H1 (cell line): Measurements from ENCODE around the gene RHOU. TPM values are rescaled to one million over a fixed set of nuclear protein-coding genes. Genes with fewer than 3 reads are reported as not detected.

Source experiments
- CTCF ChIA-PET: fragments of 300-600 bp; sonication (Branson Sonifier 250); formaldehyde crosslinking; loops from one replicate; lab custom pipeline; 2021; ENCODE audit not compliant: partially characterized antibody; lab: Charles Lee
- POLR2A ChIA-PET: fragments of 300-600 bp; sonication (Branson Sonifier 250); formaldehyde crosslinking; loops from one replicate; lab custom pipeline; 2021; ENCODE audit warnings: inconsistent platforms; ENCODE audit not compliant: partially characterized antibody; lab: Charles Lee
- DNase-seq, 2 experiments: peaks; one replicate each; pipeline versions ENCODE4 v3.0.0 to v3.0.0-alpha.2; 2010 to 2022; ENCODE audit warnings: low spot score in 2 of 2, low read depth in 1 of 2, mixed read lengths in 1 of 2
- FAIRE-seq: peaks from 2 replicates; lab custom pipeline; 2011; peaks lifted over from hg19 to GRCh38; lab: Jason Lieb, UNC
- H2AFZ ChIP-seq: 2 replicates; pipeline ENCODE4 v1.8.1; 2012; ENCODE audit warnings: low read length, inconsistent platforms
- H2AK5ac ChIP-seq: 2 replicates; pipeline ENCODE4 v1.6.1; 2013; ENCODE audit warnings: low read depth, low read length
- H2BK120ac ChIP-seq: replicated peaks from 2 replicates; pipeline ENCODE3; 2013; ENCODE audit warnings: low read depth, low read length, inconsistent platforms
- H2BK12ac ChIP-seq: 2 replicates; pipeline ENCODE4 v1.6.1; 2013; ENCODE audit warnings: low read depth, low read length
- H2BK15ac ChIP-seq: 2 replicates; pipeline ENCODE4 v1.6.1; 2013; ENCODE audit warnings: low read length
- H2BK20ac ChIP-seq: 2 replicates; pipeline ENCODE4 v1.6.1; 2013; ENCODE audit warnings: low read length
- H2BK5ac ChIP-seq: 2 replicates; pipeline ENCODE4 v1.6.1; 2013; ENCODE audit warnings: low read depth, low read length
- H3K14ac ChIP-seq: 2 replicates; pipeline ENCODE4 v1.6.1; 2013; ENCODE audit warnings: inconsistent platforms; ENCODE audit not compliant: insufficient read length
- H3K18ac ChIP-seq: 2 replicates; pipeline ENCODE4 v1.6.1; 2013; ENCODE audit warnings: low read length; ENCODE audit errors: extremely low read depth
- H3K23ac ChIP-seq: 2 replicates; pipeline ENCODE4 v1.6.1; 2013; ENCODE audit warnings: inconsistent platforms; ENCODE audit not compliant: insufficient read length
- H3K23me2 ChIP-seq: 2 replicates; pipeline ENCODE4 v1.6.1; 2013; ENCODE audit warnings: low read depth, low read length
- H3K27ac ChIP-seq: 2 replicates; pipeline ENCODE4 v1.6.1; 2011; ENCODE audit warnings: low read depth, low read length, inconsistent platforms
- H3K27me3 ChIP-seq, 4 experiments: replicated peaks in 1 of 4; 1 replicate in 1 of 4; 2 replicates in 3 of 4; pipeline versions ENCODE4 v1.6.1 to v1.8.1; 2011 to 2013; ENCODE audit warnings: low read length in 3 of 4, mild to moderate bottlenecking in 3 of 4, inconsistent platforms in 2 of 4, mixed read lengths in 2 of 4, moderate library complexity in 1 of 4; ENCODE audit not compliant: control insufficient read depth in 3 of 4, insufficient read depth in 3 of 4; ENCODE audit errors: extremely low read depth in 1 of 4
- H3K36me3 ChIP-seq, 4 experiments: 2 replicates each; pipeline versions ENCODE4 v1.6.1 to v1.8.1; 2011 to 2013; ENCODE audit warnings: mild to moderate bottlenecking in 4 of 4, low read length in 3 of 4, moderate library complexity in 2 of 4, control low read depth in 1 of 4, inconsistent platforms in 1 of 4; ENCODE audit not compliant: insufficient read depth in 4 of 4, control insufficient read depth in 2 of 4
- H3K4ac ChIP-seq: replicated peaks from 2 replicates; pipeline ENCODE3; 2013; ENCODE audit warnings: low read length, low read depth, mixed read lengths, inconsistent platforms; ENCODE audit not compliant: insufficient read length
- H3K4me1 ChIP-seq, 4 experiments: replicated peaks in 1 of 4; 1 replicate in 1 of 4; 2 replicates in 3 of 4; pipeline versions ENCODE4 v1.6.1 to v1.8.1; 2011 to 2013; ENCODE audit warnings: low read length in 3 of 4, inconsistent platforms in 2 of 4, mixed read lengths in 1 of 4; ENCODE audit not compliant: insufficient read depth in 4 of 4, control insufficient read depth in 3 of 4
- H3K4me2 ChIP-seq, 2 experiments: 2 replicates each; pipeline versions ENCODE4 v1.6.1 to v1.8.1; 2011 to 2013; ENCODE audit warnings: low read depth in 2 of 2, low read length in 2 of 2, control low read depth in 1 of 2, inconsistent platforms in 1 of 2, mild to moderate bottlenecking in 1 of 2; ENCODE audit not compliant: insufficient read depth in 1 of 2
- H3K4me3 ChIP-seq, 4 experiments: fragments of 200-600, 300-600 bp in 1 of 4; sonication (generic), shearing (Covaris generic), sonication (Bioruptor Twin) in 1 of 4; 2 replicates each; pipeline versions ENCODE4 v1.5.1 to v1.8.1; 2011 to 2016; ENCODE audit warnings: low read length in 4 of 4, low read depth in 3 of 4, control low read depth in 2 of 4, inconsistent platforms in 2 of 4, mild to moderate bottlenecking in 2 of 4, mixed read lengths in 1 of 4, moderate library complexity in 1 of 4; ENCODE audit not compliant: insufficient read depth in 2 of 4; ENCODE audit errors: extremely low read depth in 1 of 4
- H3K56ac ChIP-seq: replicated peaks from 2 replicates; pipeline ENCODE3; 2013; ENCODE audit warnings: low read depth, mild to moderate bottlenecking, mixed read lengths, low read length, inconsistent platforms; ENCODE audit not compliant: insufficient read length
- H3K79me1 ChIP-seq: 2 replicates; pipeline ENCODE4 v1.6.1; 2013; ENCODE audit warnings: low read depth, low read length, control low read depth
- H3K79me2 ChIP-seq, 2 experiments: 2 replicates each; pipeline versions ENCODE4 v1.6.1 to v1.8.1; 2012 to 2013; ENCODE audit warnings: low read length in 2 of 2, mild to moderate bottlenecking in 2 of 2, inconsistent platforms in 1 of 2; ENCODE audit not compliant: insufficient read depth in 2 of 2, control insufficient read depth in 1 of 2
- H3K9ac ChIP-seq, 4 experiments: replicated peaks in 1 of 4; 1 replicate in 1 of 4; 2 replicates in 3 of 4; pipeline versions ENCODE4 v1.6.1 to v1.8.1; 2011 to 2013; ENCODE audit warnings: low read depth in 3 of 4, low read length in 3 of 4, control low read depth in 2 of 4, mild to moderate bottlenecking in 2 of 4, moderate library complexity in 2 of 4, inconsistent platforms in 1 of 4; ENCODE audit errors: extremely low read depth in 1 of 4
- H3K9me3 ChIP-seq, 2 experiments: 2 replicates each; pipeline versions ENCODE4 v1.6.1 to v1.8.1; 2012 to 2013; ENCODE audit warnings: mild to moderate bottlenecking in 2 of 2, moderate library complexity in 2 of 2, control low read depth in 1 of 2, inconsistent platforms in 1 of 2, low read depth in 1 of 2, low read length in 1 of 2, mixed read lengths in 1 of 2; ENCODE audit not compliant: insufficient read depth in 2 of 2
- H4K20me1 ChIP-seq, 2 experiments: replicated peaks in 1 of 2; 2 replicates each; pipeline versions ENCODE3 to v1.8.1; 2011 to 2013; ENCODE audit warnings: inconsistent platforms in 2 of 2, low read length in 2 of 2, mild to moderate bottlenecking in 1 of 2; ENCODE audit not compliant: insufficient read depth in 2 of 2, control insufficient read depth in 1 of 2
- H4K5ac ChIP-seq: 2 replicates; pipeline ENCODE4 v1.6.1; 2013; ENCODE audit warnings: low read length, low read depth, mixed read lengths, inconsistent platforms; ENCODE audit not compliant: insufficient read length
- H4K8ac ChIP-seq: 2 replicates; pipeline ENCODE4 v1.8.0; 2013; ENCODE audit warnings: mild to moderate bottlenecking, moderate library complexity, low read length, inconsistent platforms; ENCODE audit not compliant: insufficient read depth; ENCODE audit errors: extremely low read depth
- H4K91ac ChIP-seq: replicated peaks from 2 replicates; pipeline ENCODE3; 2013; ENCODE audit warnings: low read length, mixed read lengths, inconsistent platforms; ENCODE audit not compliant: insufficient read length
- BCL11A ChIP-seq, 2 experiments: IDR thresholded peaks; one replicate each; pipeline ENCODE4 v1.6.1; 2011; ENCODE audit warnings: low read depth in 2 of 2, low read length in 2 of 2, mild to moderate bottlenecking in 2 of 2
- BRCA1 ChIP-seq: IDR thresholded peaks from 2 replicates; pipeline ENCODE4 v1.6.1; 2012; ENCODE audit warnings: low read depth, low read length, improper control_type of control experiment
- CBX5 ChIP-seq: fragments of 300-800, 300-1000 bp; sonication (generic); IDR thresholded peaks from 2 replicates; pipeline ENCODE4 v1.7.1; 2016; ENCODE audit warnings: antibody characterized with exemption, low read length, low read depth
- JUN ChIP-seq: IDR thresholded peaks from 2 replicates; pipeline ENCODE4 v1.6.1; 2011; ENCODE audit warnings: low read depth, mild to moderate bottlenecking, improper control_type of control experiment, low read length
- KDM4A ChIP-seq: IDR thresholded peaks from one replicate; pipeline ENCODE4 v1.7.1; 2012; ENCODE audit warnings: low read depth, mild to moderate bottlenecking, moderate library complexity, low read length, inconsistent platforms; ENCODE audit not compliant: severe bottlenecking
- MAX ChIP-seq: IDR thresholded peaks from 2 replicates; pipeline ENCODE4 v1.6.1; 2012; ENCODE audit warnings: inconsistent platforms
- NRF1 ChIP-seq: IDR thresholded peaks from 2 replicates; pipeline ENCODE4 v1.6.1; 2011; ENCODE audit warnings: mild to moderate bottlenecking, low read depth, low read length, improper control_type of control experiment
- POU5F1 ChIP-seq: IDR thresholded peaks from 2 replicates; pipeline ENCODE4 v1.6.1; 2011; ENCODE audit warnings: low read depth, mild to moderate bottlenecking, low read length, moderate library complexity
- TAF1 ChIP-seq: IDR thresholded peaks from 2 replicates; pipeline ENCODE4 v1.6.1; 2011; ENCODE audit warnings: mild to moderate bottlenecking, low read depth, low read length
- TCF12 ChIP-seq: IDR thresholded peaks from 2 replicates; pipeline ENCODE4 v1.6.1; 2011; ENCODE audit warnings: low read depth, mild to moderate bottlenecking, low read length
- WGBS, 2 experiments: shearing (Covaris generic) in 1 of 2; methylation state at CpG; one replicate each; pipeline versions ENCODE4 v1.1.6 to v1.1.7; 2013 to 2015; ENCODE audit warnings: low lambda C conversion rate in 2 of 2, mixed read lengths in 2 of 2, inconsistent platforms in 1 of 2, low coverage in 1 of 2, missing lambda C conversion rate in 1 of 2; ENCODE audit not compliant: insufficient replicate concordance in 2 of 2, insufficient coverage in 1 of 2, insufficient read length in 1 of 2; ENCODE audit errors: extremely low coverage in 1 of 2, missing lambda C conversion rate in 1 of 2; 5-methylcytosine and 5-hydroxymethylcytosine counted together
- polyA plus RNA-seq, 7 experiments: library from polyadenylated mRNA; depleted of rRNA in 3 of 7; stranded (reverse) in 5 of 7; unstranded in 2 of 7; fragments of >200 nt in 5 of 7; fragments of 200-250 nt in 2 of 7; gene quantifications; 1 replicate in 5 of 7; 2 replicates in 1 of 7; 4 replicates in 1 of 7; pipeline versions ENCODE4 v1.2.1 to v1.2.3, GENCODE V29; 2011 to 2013; ENCODE audit warnings: missing spikeins in 2 of 7, mixed read lengths in 2 of 7
- total RNA-seq: library from RNA; stranded (reverse); fragmentation: NEBNext Ultra II Directional; extraction: Animal tissue kit (Norgen Biotek cat#: 25700); gene quantifications from 2 replicates; pipeline ENCODE4 v1.2.1, GENCODE V29; 2021

RHOU gene
- total and polyA plus RNA-seq, 2 of the 8 experiments (the other 6 are each of a cell fraction or from before 2014, with no cell fraction given): 3.0 to 3.4 TPM

GRCh38 chr1:228752675-228753265, 17.5 kb downstream of the RHOU start:
- H3K18ac ChIP-seq: no peak overlapping the region
- no peak overlapping the region for H4K91ac ChIP-seq
- peaks cover 0 to 6% (median 0%) of the 10 kb centered on the region in 4 experiments; a peak in 2 of 7 replicates for H3K4me1 ChIP-seq
- H3K27ac ChIP-seq: no peak overlapping the region
- no peak overlapping the region for H2BK20ac ChIP-seq
- no peak overlapping the region for H2AFZ ChIP-seq
- no peak overlapping the region for H2BK15ac ChIP-seq
- WGBS, 2 experiments: 94% methylated on average over 5 of the region's 5 CpGs; no CpG with 5 or more reads in 1 of the 2 experiments
- no peak overlapping the region for H2BK12ac ChIP-seq
- TF ChIP-seq CBX5: no peak
- no peak for TF ChIP-seq TCF12
- TF ChIP-seq MAX: no peak
- TF ChIP-seq POU5F1: no peak
- no peak for TF ChIP-seq BCL11A (IDR thresholded peaks at IDR 0.05; ENCODE audit: low read depth in 2 of 2, low read length in 2 of 2)
- TF ChIP-seq KDM4A: no peak
- TF ChIP-seq JUN: no peak
- no peak for TF ChIP-seq NRF1
- no peak for TF ChIP-seq TAF1
- TF ChIP-seq BRCA1: no peak
- no peak overlapping the region for H3K56ac ChIP-seq
- H3K9me3 ChIP-seq: no peaks in the 10 kb centered on the region
- H3K23me2 ChIP-seq: no peaks in the 10 kb centered on the region
- no peak overlapping the region for H2AK5ac ChIP-seq
- no peaks in the 10 kb centered on the region for H4K20me1 ChIP-seq
- FAIRE-seq (no peak), DNase-seq (no peak)
- no peak overlapping the region for H3K4me3 ChIP-seq
- no peak overlapping the region for H3K4me2 ChIP-seq
- H3K9ac ChIP-seq: no peak overlapping the region
- no peak overlapping the region for H4K5ac ChIP-seq
- H3K79me2 ChIP-seq: no peaks in the 10 kb centered on the region
- H2BK5ac ChIP-seq: no peak overlapping the region
- H3K36me3 ChIP-seq: no peaks in the 10 kb centered on the region
- H3K4ac ChIP-seq: no peak overlapping the region
- no peaks in the 10 kb centered on the region for H3K79me1 ChIP-seq
- H2BK120ac ChIP-seq: no peak overlapping the region
- POLR2A ChIA-PET: interaction anchor here (0.6 kb wide), 1 partner anchor 452 kb away, joined by 8 read pairs; no protein-coding TSS in a partner anchor
- H3K23ac ChIP-seq: no peak overlapping the region
- H4K8ac ChIP-seq: no peak overlapping the region
- H3K27me3 ChIP-seq: no peaks in the 10 kb centered on the region
- CTCF ChIA-PET: interaction anchor here (0.6 kb wide), 1 partner anchor 244 kb away, joined by 3 read pairs; no protein-coding TSS in a partner anchor
- H3K14ac ChIP-seq: no peak overlapping the region
